HEK293 (cell line): ENCODE measurements around the gene TPBGL.

ENCODE experiments used
- CTCF ChIP-seq: fragments of 450-650 bp; formaldehyde crosslinking; IDR thresholded peaks from 2 replicates; pipeline ENCODE4 v1.5.1; 2016; ENCODE audit warnings: missing biosample characterization, missing genetic modification characterization
- PBX3 ChIP-seq: sonication (generic); formaldehyde crosslinking; IDR thresholded peaks from 2 replicates; pipeline ENCODE4 v1.8.1; 2022; ENCODE audit warnings: mild to moderate bottlenecking, moderate library complexity, missing genetic modification reagents
- PRDM2 ChIP-seq: fragments of 450-650 bp; formaldehyde crosslinking; IDR thresholded peaks from 2 replicates; pipeline ENCODE4 v1.5.1; 2016; ENCODE audit warnings: missing biosample characterization, missing genetic modification characterization, borderline replicate concordance
- ZBTB26 ChIP-seq: fragments of 450-650 bp; formaldehyde crosslinking; optimal IDR thresholded peaks from 2 replicates; pipeline ENCODE3; 2016; ENCODE audit warnings: missing biosample characterization, mild to moderate bottlenecking, missing genetic modification characterization
- ZBTB49 ChIP-seq: fragments of 450-650 bp; formaldehyde crosslinking; IDR thresholded peaks from 2 replicates; pipeline ENCODE4 v1.5.1; 2016; ENCODE audit warnings: missing biosample characterization, missing genetic modification characterization, low read depth
- ZNF513 ChIP-seq: fragments of 450-650 bp; IDR thresholded peaks from 2 replicates; pipeline ENCODE4 v1.5.1; 2018; ENCODE audit warnings: missing biosample characterization, missing genetic modification characterization
- ZNF548 ChIP-seq: fragments of 450-650 bp; formaldehyde crosslinking; IDR thresholded peaks from 2 replicates; pipeline ENCODE4 v1.5.1; 2016; ENCODE audit warnings: missing biosample characterization, missing genetic modification characterization
- ZNF670 ChIP-seq: fragments of 450-650 bp; formaldehyde crosslinking; IDR thresholded peaks from 2 replicates; pipeline ENCODE4 v1.5.1; 2016; ENCODE audit warnings: missing biosample characterization, missing genetic modification characterization, low read depth
- ZSCAN30 ChIP-seq: fragments of 450-650 bp; IDR thresholded peaks from 2 replicates; pipeline ENCODE4 v1.5.1; 2018; ENCODE audit warnings: missing biosample characterization, mild to moderate bottlenecking, missing genetic modification characterization, moderate library complexity

GRCh38 chr11:75270896-75271418 lies 30.4 kb downstream of the TPBGL start:
- TF ChIP-seq CTCF (no peak), PBX3 (CRISPR knock-in tag) (no peak), ZBTB26 (no peak), ZNF670 (tag by site-specific recombination) (no peak), ZNF548 (tag by site-specific recombination) (no peak), ZNF513 (tag by site-specific recombination) (no peak), ZSCAN30 (no peak), ZBTB49 (tag by site-specific recombination) (no peak), PRDM2 (tag by site-specific recombination) (no peak)
